HG03097 (cell line): ENCODE data around the gene PDZK1.
"Not testable (repeated sequence)": the region's sequence is repeated elsewhere in the genome, so short reads cannot be mapped to it uniquely, and the experiment has no call there.

Experiments
- ATAC-seq: cut with Tn5 transposase; IDR thresholded peaks from one replicate; pipeline ENCODE4 v1.9.1; 2021; ENCODE audit not compliant: unreplicated experiment, low FRiP score

Gene PDZK1

DNA sequence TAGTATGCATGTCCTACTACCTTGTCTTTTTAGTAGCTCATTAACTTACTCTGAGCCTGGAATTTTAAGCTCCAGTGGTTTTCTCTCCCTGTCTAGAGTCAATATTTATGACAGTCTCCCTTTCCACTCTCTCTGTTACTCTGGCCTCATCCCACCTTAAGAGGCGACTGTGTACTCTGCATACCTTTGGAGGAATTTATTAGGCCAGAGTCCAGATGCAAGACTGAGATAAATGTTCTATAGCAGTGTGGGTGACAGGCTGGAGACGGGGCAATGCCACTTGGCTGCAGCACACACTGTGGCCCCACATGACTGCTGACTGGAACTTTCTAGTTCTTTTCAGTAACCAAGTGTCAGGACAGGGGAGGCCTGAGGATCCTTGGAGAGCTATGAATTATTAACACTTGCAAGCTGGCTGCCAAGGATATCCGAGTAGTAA is 4.1 kb upstream of the PDZK1 start:
- no peak for ATAC-seq

DNA sequence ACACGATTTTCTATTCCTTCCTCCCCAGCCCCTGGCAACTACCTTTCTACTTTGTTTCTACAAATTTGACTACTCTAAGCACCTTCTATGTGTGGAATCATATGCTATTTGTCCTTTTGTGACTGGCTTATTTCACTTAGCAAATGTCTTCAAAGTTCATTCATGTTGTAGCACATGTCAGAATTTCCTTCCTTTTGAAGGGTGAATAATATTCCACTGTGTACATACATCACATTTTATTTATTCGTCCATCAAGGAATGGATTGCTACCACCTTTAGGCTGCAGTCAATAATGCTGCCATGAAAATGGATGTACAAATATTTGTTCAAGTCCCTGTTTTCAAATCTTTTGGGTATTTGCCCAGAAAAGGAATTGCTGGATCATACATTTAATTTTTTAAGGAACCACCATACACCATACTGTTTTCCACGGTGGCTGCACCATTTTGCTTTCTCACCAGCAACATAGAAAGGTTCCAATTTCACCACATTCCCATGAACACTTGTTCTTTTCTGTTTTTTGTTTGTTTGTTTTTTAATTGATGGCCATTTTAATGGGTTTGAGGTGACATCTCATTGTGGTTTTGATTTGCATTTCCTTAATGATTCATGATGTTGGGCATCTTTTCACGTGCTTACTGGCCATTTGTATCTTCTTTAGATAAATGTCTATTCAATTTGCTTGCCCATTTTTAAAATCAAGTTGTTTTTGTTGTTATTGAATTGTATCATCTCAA is 3.3 kb upstream of the PDZK1 start:
- ATAC-seq: no peak

DNA sequence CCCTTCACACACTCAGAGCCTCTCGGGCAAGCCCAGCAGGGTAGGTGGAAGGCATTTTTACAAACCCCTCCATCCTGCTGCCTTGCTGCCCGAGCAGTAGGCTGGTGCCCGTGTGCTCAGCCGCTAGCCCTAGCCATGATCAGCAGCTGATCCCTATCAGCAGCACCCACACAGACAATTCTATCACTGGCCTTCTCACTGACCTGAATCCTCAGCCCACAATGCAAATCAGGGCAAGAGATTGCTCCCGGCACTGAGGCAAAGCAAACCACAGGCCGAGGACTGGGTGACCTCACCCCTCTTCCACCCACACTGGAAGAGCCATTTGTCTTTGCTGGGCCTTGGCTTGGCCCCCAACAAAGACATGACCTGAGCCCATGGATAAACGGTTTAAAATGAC is 895 bp upstream of the PDZK1 start:
- ATAC-seq: no peak

DNA sequence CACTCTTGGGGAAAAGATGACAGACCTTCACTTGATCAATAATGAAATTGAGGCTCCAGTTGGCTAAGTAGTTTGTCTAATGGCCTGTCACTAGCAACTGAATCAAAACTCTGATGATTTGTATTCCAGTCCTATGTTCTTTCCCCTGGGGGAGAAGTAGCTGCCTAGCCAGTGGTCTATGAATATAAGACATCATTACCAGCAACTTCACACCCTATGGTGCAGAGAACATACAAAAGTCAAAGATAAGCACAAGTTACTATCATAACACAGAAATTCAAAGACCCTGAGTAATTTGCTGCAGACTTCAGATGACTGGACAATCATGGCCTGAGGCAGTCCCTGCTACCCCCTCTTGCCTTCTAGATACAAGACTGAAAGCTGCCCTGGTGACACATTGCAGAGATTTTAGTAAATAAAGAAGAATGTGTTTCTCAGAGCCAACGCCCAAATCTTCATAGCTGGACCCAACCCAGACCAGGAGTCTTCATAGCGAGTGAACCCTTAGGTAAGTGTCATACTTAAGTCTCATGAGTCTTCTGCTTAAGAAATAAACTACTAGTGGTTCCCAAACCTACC is 993 bp downstream of the PDZK1 start:
- no peak for ATAC-seq

DNA sequence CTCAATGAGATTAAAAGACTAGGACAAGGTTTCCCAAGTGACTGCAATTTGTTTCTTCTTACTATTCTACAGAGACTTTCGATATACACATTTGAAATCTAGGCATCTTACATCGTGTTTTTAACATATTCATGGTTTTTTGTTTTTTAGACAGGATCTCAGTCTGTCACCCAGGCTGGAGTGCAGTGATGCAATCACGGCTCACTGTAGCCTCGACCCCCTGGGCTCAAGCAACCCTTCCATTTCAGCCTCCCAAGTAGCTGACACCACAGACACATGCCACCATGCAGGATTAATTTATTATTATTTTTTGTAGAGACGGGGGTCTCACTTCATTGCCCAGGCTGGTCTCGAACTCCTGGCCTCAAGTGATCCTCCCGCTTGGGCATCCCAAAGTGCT is 1.5 kb downstream of the PDZK1 start:
- no peak for ATAC-seq

DNA sequence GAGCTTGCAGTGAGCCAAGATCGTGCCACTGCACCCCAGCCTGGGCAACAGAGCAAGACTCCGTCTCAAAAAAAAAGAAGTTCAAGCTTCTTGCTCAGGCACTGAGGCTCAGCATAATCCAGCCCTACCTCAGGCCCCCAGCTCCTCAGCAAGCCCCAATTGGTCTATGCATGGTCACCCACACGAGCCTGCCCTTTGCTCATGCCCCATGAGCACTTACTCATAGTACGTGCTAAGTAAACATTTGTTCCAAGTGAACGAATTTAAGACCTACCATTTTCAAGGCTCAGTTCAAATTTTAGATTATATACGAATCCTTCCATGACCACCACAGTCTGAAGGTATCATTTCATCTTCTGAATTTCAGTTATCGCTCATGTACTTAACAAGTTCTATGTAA is 4.3 kb downstream of the PDZK1 start:
- no peak for ATAC-seq

DNA sequence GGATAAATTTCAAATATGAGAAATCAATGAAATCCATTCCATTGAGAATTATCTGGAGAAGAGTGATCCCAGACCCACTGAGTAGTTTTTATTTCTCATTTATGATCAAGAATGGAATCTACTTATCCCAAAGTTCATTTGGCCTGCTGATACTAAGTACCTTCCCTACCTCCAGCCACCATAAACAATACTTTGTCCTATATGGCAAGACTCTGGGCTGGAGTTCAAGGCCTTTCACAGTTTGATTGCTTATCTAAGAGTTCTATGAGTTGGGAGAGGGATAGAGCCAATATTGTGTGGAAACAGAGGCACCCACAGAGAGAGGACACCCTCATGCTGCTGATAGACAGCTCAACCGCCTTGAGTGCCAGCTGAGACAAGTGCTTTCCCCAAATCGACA is 5.1 kb downstream of the PDZK1 start:
- no peak for ATAC-seq

DNA sequence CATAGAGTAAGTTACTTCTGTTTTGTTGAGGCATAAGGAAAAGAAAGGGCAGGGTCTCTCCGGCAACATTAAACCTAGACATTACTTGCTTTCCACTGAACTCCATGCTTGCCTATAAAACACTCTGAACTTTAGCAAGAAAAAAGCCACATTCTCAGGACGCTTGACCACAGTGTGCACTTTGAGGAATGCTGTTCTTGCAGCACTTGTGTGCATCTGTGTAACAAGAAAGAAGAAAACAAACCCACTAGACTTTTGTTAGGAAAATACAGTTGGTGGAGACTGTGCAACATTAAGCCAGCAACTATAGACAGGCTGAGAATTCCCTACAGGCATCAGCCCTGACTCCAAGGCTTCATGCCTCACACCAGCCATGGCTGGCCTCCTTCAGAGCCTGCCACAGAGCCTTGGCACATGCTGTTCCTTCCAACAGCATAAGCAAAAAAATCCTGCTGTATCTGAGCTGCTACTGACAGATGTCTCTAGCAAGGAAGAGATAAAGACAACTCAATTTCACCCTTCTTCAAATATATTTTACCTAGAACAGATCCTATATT is 5.8 kb downstream of the PDZK1 start:
- no peak for ATAC-seq

DNA sequence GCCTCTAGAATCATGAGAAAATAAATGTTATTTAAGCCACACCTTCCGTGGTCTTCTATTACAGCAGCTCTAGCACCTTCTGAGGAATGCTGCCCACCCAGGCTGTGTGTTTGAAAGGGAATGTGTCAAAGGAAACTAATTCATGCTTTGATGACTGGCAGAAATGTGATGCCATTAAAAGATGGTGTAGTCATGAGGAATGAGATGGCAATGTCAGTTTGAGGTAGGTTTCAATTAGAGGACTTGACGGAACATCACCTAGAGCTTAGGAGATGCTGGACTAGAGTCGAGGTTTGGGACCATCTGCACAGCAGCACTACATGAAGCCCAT is 10.6 kb downstream of the PDZK1 start:
- ATAC-seq: no peak

DNA sequence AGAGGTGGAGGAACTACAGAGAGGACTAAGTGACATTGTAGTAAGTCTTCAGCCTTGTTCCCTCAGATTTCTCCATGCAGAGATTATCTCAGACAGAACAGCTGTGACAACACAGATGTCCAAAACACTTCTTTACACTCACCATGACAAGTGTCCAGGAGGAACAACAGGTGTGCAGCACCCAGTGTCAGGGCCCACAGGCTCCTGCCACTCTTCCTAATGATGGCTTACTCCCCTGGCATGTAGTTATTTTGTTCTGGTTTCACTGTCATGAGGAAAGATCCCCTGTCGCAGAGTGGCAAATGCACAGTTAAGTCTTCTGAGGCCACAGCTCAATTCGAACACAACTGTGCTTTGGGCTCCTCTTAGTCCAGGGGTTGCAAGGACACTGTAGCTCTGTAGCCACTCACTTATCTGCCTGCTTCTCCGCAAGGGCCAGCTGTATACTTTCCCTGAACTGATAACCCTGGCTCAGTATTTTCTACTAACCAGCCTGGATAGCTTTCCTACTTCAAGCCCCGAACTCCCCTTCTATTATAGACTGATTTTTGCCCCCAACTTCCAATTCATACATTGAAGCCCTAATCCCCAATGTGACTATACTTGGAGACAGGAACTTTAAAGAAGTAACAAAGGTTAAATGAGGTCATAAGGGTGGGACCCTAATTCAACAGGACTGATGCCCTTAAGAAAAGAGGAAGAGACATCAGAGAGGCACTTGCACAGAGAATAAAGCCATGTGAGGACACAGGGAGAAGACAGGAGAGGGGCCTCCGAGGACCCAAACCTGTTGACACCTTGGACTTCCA is 11.1 kb downstream of the PDZK1 start:
- no peak for ATAC-seq

DNA sequence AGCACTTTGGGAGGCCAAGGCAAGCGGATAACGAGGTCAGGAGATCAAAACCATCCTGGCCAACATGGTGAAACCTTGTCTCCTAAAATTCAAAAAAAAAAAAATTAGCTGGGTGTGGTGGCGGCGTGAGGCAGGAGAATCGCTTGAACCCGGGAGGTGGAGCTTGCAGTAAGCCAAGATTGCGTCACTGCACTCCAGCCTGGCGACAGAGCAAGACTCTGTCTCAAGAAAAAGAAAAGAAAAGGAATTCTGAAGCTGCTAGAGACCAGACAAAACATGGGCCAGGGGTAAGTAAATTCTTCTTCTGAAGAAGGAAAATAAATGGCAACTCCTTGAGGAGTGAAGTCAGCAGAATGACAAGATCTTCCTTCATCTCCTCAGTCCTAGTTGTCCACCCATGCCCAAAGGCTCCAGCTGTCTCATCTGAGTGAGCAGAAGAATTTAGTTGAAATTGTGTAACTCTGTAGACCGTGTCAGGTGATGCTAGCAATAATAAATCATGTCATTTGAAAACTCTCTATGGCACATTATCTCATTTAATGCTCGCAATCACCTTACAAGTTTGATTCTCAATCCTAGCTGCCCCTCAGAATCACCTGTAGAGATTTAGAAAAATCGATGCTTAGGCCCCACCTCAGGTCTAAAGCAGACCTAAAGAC is 14.3 kb downstream of the PDZK1 start:
- no peak for ATAC-seq

DNA sequence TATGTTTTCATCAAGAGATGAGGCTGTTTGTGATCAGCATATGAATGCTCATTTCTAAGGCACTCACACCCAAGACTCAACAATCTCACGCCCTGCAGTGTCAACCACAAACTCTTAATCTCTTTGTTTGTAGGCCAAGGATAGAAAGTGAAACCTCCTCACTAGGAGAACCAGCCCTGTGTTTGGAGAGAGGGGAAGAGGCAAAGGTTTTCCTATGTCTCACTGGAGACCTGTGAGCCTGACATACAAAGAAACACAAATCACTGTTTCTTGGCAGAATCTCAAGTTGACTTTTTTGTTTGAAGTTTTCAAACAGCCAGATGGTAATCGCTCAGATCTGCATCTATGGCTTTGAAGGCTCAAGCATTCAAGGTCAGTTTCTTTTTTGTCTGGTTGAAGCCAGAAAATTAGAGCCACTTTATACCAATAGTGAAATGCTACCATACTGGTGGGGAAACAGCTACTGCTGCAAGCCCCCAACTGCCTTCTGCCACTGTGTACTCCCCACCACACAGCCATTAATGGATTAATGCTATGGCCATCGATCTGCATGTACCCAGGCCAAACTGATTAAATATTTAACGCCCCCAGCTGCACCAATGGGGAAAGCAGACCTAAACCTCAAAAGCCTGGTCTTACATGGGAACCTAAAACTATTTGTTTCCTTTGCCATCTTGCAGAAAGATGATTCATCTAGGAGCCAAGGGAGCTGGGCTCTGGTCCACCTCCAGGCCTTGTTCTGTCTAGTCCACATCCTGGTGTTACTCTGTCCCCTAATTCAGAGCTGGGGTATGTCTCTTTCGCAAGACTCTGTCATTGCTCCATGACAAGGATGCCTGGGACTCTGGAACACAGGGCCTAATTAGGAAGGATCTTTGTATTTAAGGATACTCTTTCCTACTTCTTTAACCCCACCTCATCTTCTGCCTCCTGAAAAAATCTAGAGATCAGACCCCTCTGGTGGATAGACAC is 16.3 kb downstream of the PDZK1 start:
- peak; percentile 85 for ATAC-seq

DNA sequence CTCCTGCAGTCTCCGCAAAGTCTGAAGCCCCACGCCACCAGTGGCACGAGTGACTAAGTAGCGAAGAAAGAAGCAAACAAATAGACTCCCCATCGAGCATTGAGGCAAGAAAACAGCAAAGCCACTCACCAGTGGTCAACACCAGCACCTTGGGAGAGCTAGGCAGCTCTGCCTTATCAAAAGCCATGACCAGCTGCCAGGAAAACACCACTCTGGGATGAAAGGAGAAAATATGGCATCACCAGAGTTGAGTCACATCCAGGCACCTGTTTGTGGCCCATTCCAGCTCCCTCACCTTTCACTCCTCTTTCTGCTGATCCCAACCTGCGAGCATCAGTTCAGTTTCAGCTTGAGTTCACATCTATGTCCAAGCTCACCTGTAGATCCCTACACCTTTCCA is 17.2 kb downstream of the PDZK1 start:
- ATAC-seq: no peak

DNA sequence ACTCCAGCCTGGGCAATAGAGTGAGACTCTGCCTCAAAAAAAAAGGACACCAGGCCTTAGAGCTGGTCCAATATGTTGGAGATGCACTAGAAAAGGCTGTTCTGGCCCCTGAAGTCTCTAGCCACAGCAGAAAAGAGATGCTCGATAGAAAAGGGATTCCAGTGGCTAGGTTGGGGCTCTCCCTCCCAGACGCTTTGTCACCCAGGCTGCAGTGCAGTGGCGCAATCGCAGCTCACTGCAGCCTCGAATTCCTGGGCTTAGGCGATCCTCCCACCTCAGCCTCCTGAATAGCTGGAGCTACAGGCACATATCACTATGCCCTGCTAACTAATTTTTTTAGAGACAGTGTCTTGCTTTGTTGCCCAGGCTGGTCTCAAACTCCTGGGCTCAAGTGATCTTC is 18.2 kb downstream of the PDZK1 start:
- ATAC-seq: no peak

DNA sequence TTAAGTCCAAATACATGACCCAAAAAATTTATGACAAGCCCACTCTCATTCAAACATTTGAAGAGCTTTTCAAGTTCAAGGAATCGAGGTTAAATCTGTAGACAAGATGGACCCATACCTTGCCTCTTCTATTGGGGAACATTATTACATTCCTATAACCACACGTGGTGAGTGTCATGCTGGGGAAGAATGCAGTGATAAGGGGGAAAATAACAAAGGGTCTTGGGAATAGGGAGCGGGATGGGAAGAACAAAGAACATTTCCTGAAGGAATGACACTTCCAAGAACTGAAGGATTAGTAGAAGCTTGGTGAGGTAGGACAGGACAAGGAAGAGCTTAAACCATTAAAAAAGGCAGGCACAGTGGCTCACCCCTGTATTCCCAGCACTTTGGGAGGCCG is 18.8 kb downstream of the PDZK1 start:
- ATAC-seq: no peak

DNA sequence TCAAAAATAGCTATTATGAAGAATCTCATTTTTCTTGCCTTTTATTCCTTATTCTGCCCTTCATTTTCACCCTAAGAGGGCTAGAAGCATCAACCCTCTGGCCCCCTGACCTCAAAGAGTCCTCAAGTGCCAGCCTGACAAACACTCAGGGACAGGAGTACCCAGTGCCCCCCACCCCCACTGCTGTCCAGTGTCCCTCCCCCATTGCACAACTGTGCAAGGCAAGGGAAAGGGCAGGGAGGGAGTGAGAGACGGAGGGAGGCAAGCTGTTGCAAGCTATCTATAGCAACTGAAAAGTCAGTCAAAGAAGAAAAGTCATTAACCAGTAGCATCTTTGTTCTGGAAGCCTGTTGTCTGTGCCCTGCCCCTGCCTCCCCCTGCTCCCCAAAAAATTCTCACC is 21.1 kb downstream of the PDZK1 start:
- ATAC-seq: not testable (repeated sequence)

DNA sequence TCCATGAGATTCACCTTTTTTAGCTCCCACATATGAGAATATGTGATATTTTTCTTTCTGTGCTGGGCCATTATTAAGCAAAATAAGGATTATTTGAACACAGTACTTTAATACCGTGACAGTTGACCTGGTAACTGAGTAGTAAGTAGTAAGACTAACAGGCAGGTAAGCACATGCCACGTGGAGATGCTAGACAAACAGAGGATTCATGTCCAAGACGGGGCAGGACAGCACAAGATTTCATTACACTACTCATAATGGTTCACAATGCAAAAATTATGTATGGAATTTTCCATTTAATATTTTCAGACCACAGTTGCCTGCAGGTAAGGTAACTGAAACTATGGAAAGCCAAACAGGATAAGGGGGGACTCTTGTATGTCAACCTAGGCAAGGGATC is 22.3 kb downstream of the PDZK1 start:
- ATAC-seq: not testable (repeated sequence)

DNA sequence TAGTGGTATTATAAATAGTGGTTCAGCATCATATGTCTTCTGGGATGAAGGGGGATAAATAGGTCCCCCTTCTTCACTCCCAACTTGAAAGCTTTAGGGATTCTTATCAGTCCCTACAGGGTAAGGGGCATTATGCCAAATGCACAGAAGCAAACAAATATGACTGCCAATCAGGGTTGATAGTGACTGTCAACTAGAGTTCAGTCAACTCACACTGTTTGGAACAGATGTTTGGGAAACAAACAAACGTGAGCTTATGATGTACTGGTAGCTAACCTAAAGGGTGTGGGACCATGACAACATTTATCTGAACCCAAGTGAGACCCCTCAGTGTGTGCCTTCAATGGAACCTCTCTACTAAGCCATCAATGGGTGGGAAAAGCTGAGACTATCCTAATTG is 34.0 kb downstream of the PDZK1 start:
- not testable (repeated sequence) for ATAC-seq

DNA sequence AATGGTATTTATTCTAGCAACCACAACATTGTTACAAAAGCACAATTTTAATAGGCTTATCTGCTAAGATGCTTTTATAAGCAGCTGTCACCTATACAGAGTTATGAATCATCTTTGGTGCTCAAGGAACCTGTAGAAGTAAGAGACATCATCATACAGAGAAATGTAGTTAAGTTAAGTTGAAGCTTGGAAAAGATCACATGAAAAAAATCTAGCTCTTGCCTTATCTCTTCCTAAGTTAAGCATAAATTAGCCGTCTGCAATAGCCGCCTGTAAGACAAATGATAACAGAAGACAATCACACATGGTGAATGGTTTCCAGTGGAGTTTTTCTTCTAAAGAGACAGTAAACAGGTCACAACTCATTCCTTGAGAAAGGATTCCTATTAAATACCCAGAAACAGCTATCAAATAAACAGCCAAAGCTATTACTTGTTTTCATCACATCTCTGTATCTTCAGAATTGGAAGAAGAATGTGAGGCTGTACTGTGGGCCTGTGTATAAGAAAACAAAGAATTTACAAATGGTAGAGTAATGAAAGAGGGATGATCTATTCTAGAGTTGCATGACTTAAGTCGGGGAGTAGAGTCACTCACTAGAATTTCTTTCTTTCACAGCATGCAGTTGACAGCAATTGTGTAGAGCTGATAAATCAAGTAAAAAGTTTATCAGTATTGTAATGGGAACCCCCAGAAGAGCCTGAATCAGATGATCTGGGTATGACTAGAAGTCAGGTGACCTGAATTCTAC is 36.0 kb downstream of the PDZK1 start:
- ATAC-seq: not testable (repeated sequence)
